A549 treated with AZD9567 at 1 μM for 4 hours (cell line): Measurements from ENCODE around the gene TEX38. TPM values are rescaled to one million over a fixed set of nuclear protein-coding genes. Genes with fewer than 3 reads are reported as not detected.

Experiments used
- total RNA-seq: library from RNA; stranded (reverse); fragments of 200-300 nt; extraction: Qiagen RNA extraction; gene quantifications from 5 replicates; pipeline ENCODE4 v1.2.3, GENCODE V29; 2022; ENCODE audit not compliant: insufficient read depth

TEX38 gene
- total RNA-seq = 0.23 TPM in 1 of 5 replicates, not detected in the others

GRCh38 chr1:46671554-46671953, at the start of gene TEX38:
TSS of gene TEX38 (plus strand) at chr1:46671854. CDS start at chr1:46671935, 81 bp downstream.

GRCh38 chr1:46667782-46668760, 3.6 kb upstream of the TEX38 start, which contains the start of gene ATPAF1:
TSS of gene ATPAF1 (minus strand) at chr1:46668364. CDS start at chr1:46668322, 42 bp downstream.

GRCh38 chr1:46718727-46719622, 47.3 kb downstream of the TEX38 start, which contains the start of gene EFCAB14:
TSS of gene EFCAB14 (minus strand) at chr1:46719114. CDS start at chr1:46718087, 1,027 bp downstream.

Other genes with a start within 250 kb of the TEX38 start
- gene DMBX1, start 182.0 kb upstream of the TEX38 start, total RNA-seq = 0.68 to 1.00 TPM (median 0.80 TPM) in 5 replicates
- not detected in 5 replicates for gene KNCN, start 120.2 kb upstream of the TEX38 start, total RNA-seq
- 20.5 to 29.1 TPM (median 21.0 TPM) in 5 replicates for gene MKNK1, start 67.6 kb upstream of the TEX38 start, total RNA-seq
- gene MOB3C, start 55.0 kb upstream of the TEX38 start, total RNA-seq = 2.1 to 3.8 TPM (median 3.1 TPM) in 5 replicates
- gene ATPAF1, start 3.5 kb upstream of the TEX38 start, total RNA-seq = 24.2 to 35.3 TPM (median 33.9 TPM) in 5 replicates
- 22.2 to 38.2 TPM (median 27.9 TPM) in 5 replicates for gene EFCAB14, start 47.3 kb downstream of the TEX38 start, total RNA-seq
- gene CYP4B1, start 127.2 kb downstream of the TEX38 start, total RNA-seq = 0.09 TPM in 1 of 5 replicates, not detected in the others